Gastrocnemius medialis (tissue), 4 donors: Measurements from ENCODE around the gene FAM174B.

ENCODE experiments used
- POLR2A ChIP-seq, 2 donors: fragments of 450-650 bp; IDR thresholded peaks; one replicate each; pipeline ENCODE4 v1.6.1; 2017; ENCODE audit warnings: antibody characterized with exemption in 2 of 2, mild to moderate bottlenecking in 2 of 2, moderate library complexity in 2 of 2
- TF ChIP-seq, protein P1 (sequence below), 5 experiments: fragments of 450-650 bp in 3 of 5; fragments of 200-600 bp in 2 of 5; sonication (generic) in 2 of 5; IDR thresholded peaks in 4 of 5; conservative IDR thresholded peaks in 1 of 5; 1 replicate in 4 of 5; 2 replicates in 1 of 5; pipeline ENCODE4 v1.5.1; 2016 to 2019; ENCODE audit warnings: antibody characterized with exemption in 5 of 5, mild to moderate bottlenecking in 3 of 5, moderate library complexity in 3 of 5

DNA sequence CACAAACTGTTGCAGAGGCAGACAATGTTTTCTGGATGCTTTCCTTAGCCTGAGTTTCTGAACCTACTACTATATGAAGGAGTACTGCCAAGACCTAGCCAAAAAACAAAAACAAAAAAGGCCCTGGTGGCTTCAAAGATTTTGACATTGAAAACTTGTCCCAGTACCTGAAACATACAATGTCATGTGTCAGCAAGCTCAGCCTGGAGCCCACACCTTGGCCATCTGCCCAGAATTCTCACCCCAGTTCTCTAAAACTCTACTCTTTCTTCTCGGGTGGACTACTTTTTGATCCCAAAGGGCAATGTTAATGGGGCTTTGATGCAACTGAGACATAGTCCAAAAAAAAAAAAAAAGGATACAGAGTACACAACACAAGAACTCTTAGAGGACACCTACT, 81.4 kb downstream of the FAM174B start:
- TF ChIP-seq, protein P1, sequence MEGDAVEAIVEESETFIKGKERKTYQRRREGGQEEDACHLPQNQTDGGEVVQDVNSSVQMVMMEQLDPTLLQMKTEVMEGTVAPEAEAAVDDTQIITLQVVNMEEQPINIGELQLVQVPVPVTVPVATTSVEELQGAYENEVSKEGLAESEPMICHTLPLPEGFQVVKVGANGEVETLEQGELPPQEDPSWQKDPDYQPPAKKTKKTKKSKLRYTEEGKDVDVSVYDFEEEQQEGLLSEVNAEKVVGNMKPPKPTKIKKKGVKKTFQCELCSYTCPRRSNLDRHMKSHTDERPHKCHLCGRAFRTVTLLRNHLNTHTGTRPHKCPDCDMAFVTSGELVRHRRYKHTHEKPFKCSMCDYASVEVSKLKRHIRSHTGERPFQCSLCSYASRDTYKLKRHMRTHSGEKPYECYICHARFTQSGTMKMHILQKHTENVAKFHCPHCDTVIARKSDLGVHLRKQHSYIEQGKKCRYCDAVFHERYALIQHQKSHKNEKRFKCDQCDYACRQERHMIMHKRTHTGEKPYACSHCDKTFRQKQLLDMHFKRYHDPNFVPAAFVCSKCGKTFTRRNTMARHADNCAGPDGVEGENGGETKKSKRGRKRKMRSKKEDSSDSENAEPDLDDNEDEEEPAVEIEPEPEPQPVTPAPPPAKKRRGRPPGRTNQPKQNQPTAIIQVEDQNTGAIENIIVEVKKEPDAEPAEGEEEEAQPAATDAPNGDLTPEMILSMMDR (IDR thresholded peaks at IDR 0.05 in 4 of 5, conservative IDR thresholded peaks at IDR 0.05 in 1 of 5): no peak
- no peak for TF ChIP-seq POLR2A (IDR thresholded peaks at IDR 0.05)
